AG04449 (cell line): Measurements from ENCODE around the gene PRKCZ.

ENCODE experiments used
- CTCF ChIA-PET: fragments of 350-600 bp; formaldehyde crosslinking; extraction: SDS; loops from one replicate; lab custom pipeline; 2021; ENCODE audit warnings: antibody characterized with exemption; lab: Yijun Ruan, JAX
- POLR2A ChIA-PET: fragments of 400-600, 350-600 bp; formaldehyde crosslinking; extraction: SDS; loops from one replicate; lab custom pipeline; 2020; ENCODE audit warnings: antibody characterized with exemption, inconsistent platforms; lab: Yijun Ruan, JAX
- DNase-seq: peaks from one replicate; pipeline ENCODE4 v3.0.0-alpha.2; 2010; ENCODE audit warnings: low read depth, low spot score
- H3K4me3 ChIP-seq: 2 replicates; pipeline ENCODE4 v1.5.1; 2011; ENCODE audit warnings: low read depth, mild to moderate bottlenecking, control low read depth, low read length
- CTCF ChIP-seq: IDR thresholded peaks from one replicate; pipeline ENCODE4 v1.5.1; 2011; ENCODE audit warnings: mild to moderate bottlenecking, moderate library complexity, low read length, control low read depth, inconsistent platforms; ENCODE audit not compliant: insufficient read depth; ENCODE audit errors: missing control alignments

Gene PRKCZ

GRCh38 chr1:2148691-2149090 lies 98.5 kb downstream of the PRKCZ start:
- ChIA-PET POLR2A (no interaction called here), CTCF (interaction anchor here (4.3 to 4.5 kb wide), 2 partner anchors 9 to 27 kb away, joined by 23 to 39 read pairs; no protein-coding TSS in a partner anchor)
- H3K4me3 ChIP-seq = no peak overlapping the region
- no peak for DNase-seq
- TF ChIP-seq CTCF = no peak

- no peak for DNase-seq
- ChIA-PET POLR2A (no interaction called here), CTCF (interaction anchor here (1.0 to 4.5 kb wide), 5 partner anchors 11 to 231 kb away, joined by 3 to 39 read pairs (median 5); no protein-coding TSS in a partner anchor)
- H3K4me3 ChIP-seq = no peak overlapping the region
- no peak for TF ChIP-seq CTCF
Measured at GRCh38 chr1:2150801-2151200, 100.6 kb downstream of the PRKCZ start.

- no peak overlapping the region for H3K4me3 ChIP-seq
- no peak for TF ChIP-seq CTCF
- ChIA-PET CTCF (interaction anchor here (1.1 to 4.5 kb wide), 4 partner anchors 11 to 230 kb away, joined by 3 to 39 read pairs (median 14); no protein-coding TSS in a partner anchor), POLR2A (no interaction called here)
- no peak for DNase-seq
Measured at GRCh38 chr1:2151252-2151651, 101.0 kb downstream of the PRKCZ start.

GRCh38 chr1:2151911-2152310 lies 101.7 kb downstream of the PRKCZ start:
- H3K4me3 ChIP-seq = no peak overlapping the region
- no peak for TF ChIP-seq CTCF
- ChIA-PET POLR2A (no interaction called here), CTCF (interaction anchor here (1.1 to 4.5 kb wide), 4 partner anchors 12 to 230 kb away, joined by 3 to 39 read pairs (median 14); no protein-coding TSS in a partner anchor)
- DNase-seq = no peak

GRCh38 chr1:2152954-2153353 lies 102.7 kb downstream of the PRKCZ start:
- ChIA-PET CTCF (interaction anchor here (4.5 kb wide), 1 partner anchor 13 kb away, joined by 39 read pairs; no protein-coding TSS in a partner anchor), POLR2A (no interaction called here)
- DNase-seq = no peak
- TF ChIP-seq CTCF = no peak
- H3K4me3 ChIP-seq = no peak overlapping the region

GRCh38 chr1:2154022-2154421 lies 103.8 kb downstream of the PRKCZ start:
- CTCF ChIA-PET = interaction anchor here (2.0 kb wide), 1 partner anchor 14 kb away, joined by 8 read pairs; no protein-coding TSS in a partner anchor

More at GRCh38 chr1:2154022-2154421, 103.8 kb downstream of the PRKCZ start:
- TF ChIP-seq CTCF = no peak
- no peak for DNase-seq
- H3K4me3 ChIP-seq = no peak overlapping the region
- POLR2A ChIA-PET = no interaction called here
